Dendritic cell treated with granulocyte-macrophage colony-stimulating factor and Interleukin-4, amounts not matched to agents 40 ng/mL and 50 ng/mL, for 4 days (primary cell): ENCODE data around the gene JADE3.

Experiments used
- H3K27ac Mint-ChIP-seq: one replicate; pipeline ENCODE4 v1.8.0; 2022; ENCODE audit warnings: mild to moderate bottlenecking, mixed read lengths
- H3K27me3 Mint-ChIP-seq: one replicate; pipeline ENCODE4 v1.8.0; 2022; ENCODE audit warnings: mild to moderate bottlenecking, mixed read lengths
- H3K36me3 Mint-ChIP-seq: one replicate; pipeline ENCODE4 v1.8.0; 2022; ENCODE audit warnings: low read depth, mixed read lengths
- H3K4me1 Mint-ChIP-seq: one replicate; pipeline ENCODE4 v1.8.0; 2022; ENCODE audit warnings: low read depth, mixed read lengths
- H3K4me3 Mint-ChIP-seq: one replicate; pipeline ENCODE4 v1.8.0; 2022; ENCODE audit warnings: mild to moderate bottlenecking, moderate library complexity, mixed read lengths
- H3K9me3 Mint-ChIP-seq: one replicate; pipeline ENCODE4 v1.8.0; 2022; ENCODE audit warnings: mixed read lengths
- intact Hi-C: fragments of 100-400 bp; cut with micrococcal nuclease; formaldehyde crosslinking; loops from one replicate; pipeline ENCODE4 v1.15.0; 2022

The JADE3 gene

GRCh38 chrX:46912098-46912602 is at the start of gene JADE3:
Gene JADE3, plus strand, starts transcription at chrX:46912421. Its CDS starts 72,474 bp downstream, at chrX:46984895.
- peaks cover 6% of the 10 kb centered on the region for H3K4me1 Mint-ChIP-seq
- no peaks in the 10 kb centered on the region for H3K9me3 Mint-ChIP-seq
- H3K27me3 Mint-ChIP-seq = peaks cover 19% of the 10 kb centered on the region
- intact Hi-C loops = no loop called here
- H3K27ac Mint-ChIP-seq = no peak within 1 kb of the TSS
- no peaks in the 10 kb centered on the region for H3K36me3 Mint-ChIP-seq
- peak within 1 kb of the TSS; percentile 77 for H3K4me3 Mint-ChIP-seq

- H3K27ac Mint-ChIP-seq = peak overlapping the region; percentile 55
Measured at GRCh38 chrX:46863072-46863471, 49.1 kb upstream of the JADE3 start.

GRCh38 chrX:46864606-46865005 is 47.6 kb upstream of the JADE3 start:
- H3K4me1 Mint-ChIP-seq = peaks cover 35% of the 10 kb centered on the region
- H3K36me3 Mint-ChIP-seq = peaks cover 67% of the 10 kb centered on the region
- no peaks in the 10 kb centered on the region for H3K9me3 Mint-ChIP-seq
- no peak overlapping the region for H3K4me3 Mint-ChIP-seq
- intact Hi-C loops = no loop called here
- no peaks in the 10 kb centered on the region for H3K27me3 Mint-ChIP-seq
- peak overlapping the region; percentile 71 for H3K27ac Mint-ChIP-seq

More at GRCh38 chrX:46863072-46863471, 49.1 kb upstream of the JADE3 start:
- intact Hi-C loops = loop anchor here (2.0 kb wide), 1 partner anchor 24 kb away; no protein-coding TSS in a partner anchor
- Mint-ChIP-seq H3K4me1 (peaks cover 35% of the 10 kb centered on the region), H3K9me3 (no peaks in the 10 kb centered on the region), H3K27me3 (no peaks in the 10 kb centered on the region), H3K36me3 (peaks cover 67% of the 10 kb centered on the region), H3K4me3 (no peak overlapping the region)

GRCh38 chrX:46865281-46865680 is 46.9 kb upstream of the JADE3 start:
- Mint-ChIP-seq H3K9me3 (no peaks in the 10 kb centered on the region), H3K27me3 (no peaks in the 10 kb centered on the region), H3K4me3 (no peak overlapping the region), H3K27ac (peak overlapping the region; percentile 71), H3K36me3 (peaks cover 62% of the 10 kb centered on the region), H3K4me1 (peaks cover 35% of the 10 kb centered on the region)
- intact Hi-C loops = no loop called here

- Mint-ChIP-seq H3K27ac (no peak overlapping the region), H3K36me3 (peaks cover 52% of the 10 kb centered on the region), H3K27me3 (no peaks in the 10 kb centered on the region), H3K4me1 (peaks cover 26% of the 10 kb centered on the region), H3K9me3 (no peaks in the 10 kb centered on the region), H3K4me3 (no peak overlapping the region)
- intact Hi-C loops = no loop called here
Measured at GRCh38 chrX:46866726-46867125, 45.5 kb upstream of the JADE3 start.

GRCh38 chrX:46873746-46874145 is 38.5 kb upstream of the JADE3 start:
- no peaks in the 10 kb centered on the region for H3K27me3 Mint-ChIP-seq
- H3K4me1 Mint-ChIP-seq = no peaks in the 10 kb centered on the region
- peaks cover 37% of the 10 kb centered on the region for H3K36me3 Mint-ChIP-seq
- no peak overlapping the region for H3K4me3 Mint-ChIP-seq
- intact Hi-C loops = no loop called here
- no peaks in the 10 kb centered on the region for H3K9me3 Mint-ChIP-seq
- H3K27ac Mint-ChIP-seq = no peak overlapping the region

GRCh38 chrX:46876901-46877300 is 35.3 kb upstream of the JADE3 start:
- intact Hi-C loops = no loop called here
- H3K27me3 Mint-ChIP-seq = no peaks in the 10 kb centered on the region
- no peak overlapping the region for H3K4me3 Mint-ChIP-seq
- H3K36me3 Mint-ChIP-seq = peaks cover 33% of the 10 kb centered on the region
- H3K9me3 Mint-ChIP-seq = no peaks in the 10 kb centered on the region
- H3K4me1 Mint-ChIP-seq = no peaks in the 10 kb centered on the region
- no peak overlapping the region for H3K27ac Mint-ChIP-seq

- no peak overlapping the region for H3K27ac Mint-ChIP-seq
- no peak overlapping the region for H3K4me3 Mint-ChIP-seq
- intact Hi-C loops = no loop called here
- H3K36me3 Mint-ChIP-seq = peaks cover 25% of the 10 kb centered on the region
- no peaks in the 10 kb centered on the region for H3K9me3 Mint-ChIP-seq
- no peaks in the 10 kb centered on the region for H3K4me1 Mint-ChIP-seq
- no peaks in the 10 kb centered on the region for H3K27me3 Mint-ChIP-seq
Measured at GRCh38 chrX:46882266-46882665, 30.0 kb upstream of the JADE3 start.

- peaks cover 13% of the 10 kb centered on the region for H3K36me3 Mint-ChIP-seq
- H3K27me3 Mint-ChIP-seq = no peaks in the 10 kb centered on the region
- intact Hi-C loops = no loop called here
- H3K9me3 Mint-ChIP-seq = no peaks in the 10 kb centered on the region
- H3K4me3 Mint-ChIP-seq = no peak overlapping the region
- no peak overlapping the region for H3K27ac Mint-ChIP-seq
- no peaks in the 10 kb centered on the region for H3K4me1 Mint-ChIP-seq
Measured at GRCh38 chrX:46884799-46885198, 27.4 kb upstream of the JADE3 start.

- Mint-ChIP-seq H3K4me1 (no peaks in the 10 kb centered on the region), H3K27ac (no peak overlapping the region), H3K27me3 (no peaks in the 10 kb centered on the region), H3K9me3 (no peaks in the 10 kb centered on the region), H3K4me3 (no peak overlapping the region), H3K36me3 (no peaks in the 10 kb centered on the region)
- intact Hi-C loops = no loop called here
Measured at GRCh38 chrX:46898207-46898606, 14.0 kb upstream of the JADE3 start.

- no peaks in the 10 kb centered on the region for H3K27me3 Mint-ChIP-seq
- H3K4me3 Mint-ChIP-seq = peak overlapping the region; percentile 72
- no peak overlapping the region for H3K27ac Mint-ChIP-seq
- H3K4me1 Mint-ChIP-seq = no peaks in the 10 kb centered on the region
- no peaks in the 10 kb centered on the region for H3K36me3 Mint-ChIP-seq
- intact Hi-C loops = loop anchor here (2.0 to 10.0 kb wide), 2 partner anchors 75 to 121 kb away; no protein-coding TSS in a partner anchor
- H3K9me3 Mint-ChIP-seq = no peaks in the 10 kb centered on the region
Measured at GRCh38 chrX:46903458-46904242, 8.6 kb upstream of the JADE3 start.

- H3K27me3 Mint-ChIP-seq = no peaks in the 10 kb centered on the region
Measured at GRCh38 chrX:46904626-46905025, 7.6 kb upstream of the JADE3 start.

GRCh38 chrX:46910415-46910814 is 1.8 kb upstream of the JADE3 start:
- Mint-ChIP-seq H3K27me3 (peaks cover 19% of the 10 kb centered on the region), H3K36me3 (no peaks in the 10 kb centered on the region), H3K9me3 (no peaks in the 10 kb centered on the region), H3K4me3 (no peak overlapping the region), H3K27ac (no peak overlapping the region), H3K4me1 (peaks cover 6% of the 10 kb centered on the region)
- intact Hi-C loops = no loop called here

More at GRCh38 chrX:46904626-46905025, 7.6 kb upstream of the JADE3 start:
- H3K4me1 Mint-ChIP-seq = no peaks in the 10 kb centered on the region
- no peak overlapping the region for H3K4me3 Mint-ChIP-seq
- H3K36me3 Mint-ChIP-seq = no peaks in the 10 kb centered on the region
- H3K27ac Mint-ChIP-seq = no peak overlapping the region
- intact Hi-C loops = loop anchor here (2.0 to 10.0 kb wide), 2 partner anchors 74 to 120 kb away; no protein-coding TSS in a partner anchor
- H3K9me3 Mint-ChIP-seq = no peaks in the 10 kb centered on the region

GRCh38 chrX:46912603-46913491 is 626 bp downstream of the JADE3 start:
- Mint-ChIP-seq H3K4me1 (peaks cover 6% of the 10 kb centered on the region), H3K27me3 (peaks cover 19% of the 10 kb centered on the region), H3K27ac (no peak overlapping the region), H3K9me3 (no peaks in the 10 kb centered on the region), H3K4me3 (peak overlapping the region; percentile 77), H3K36me3 (no peaks in the 10 kb centered on the region)
- intact Hi-C loops = no loop called here
